Omental fat pad (tissue), 4 donors: Measurements from ENCODE around the gene RAB1A. TPM values are rescaled to one million over a fixed set of nuclear protein-coding genes. Genes with fewer than 3 reads are reported as not detected.
A peak's percentile ranks its signal among the peaks of the same experiment; 100 is the strongest.

ENCODE experiments used
- ATAC-seq: fragments of 150-250 bp; one replicate; pipeline ENCODE4 v1.9.1; 2016; ENCODE audit warnings: mild to moderate bottlenecking, moderate library complexity; ENCODE audit not compliant: low FRiP score
- DNase-seq: peaks from one replicate; pipeline ENCODE4 v3.0.0-alpha.2; 2019; ENCODE audit warnings: low spot score
- CTCF ChIP-seq, 3 donors: fragments of 450-650 bp; IDR thresholded peaks; one replicate each; pipeline ENCODE4 v1.5.1; 2016 to 2017; ENCODE audit warnings: antibody characterized with exemption in 3 of 3, mild to moderate bottlenecking in 3 of 3, moderate library complexity in 2 of 3
- total RNA-seq, 4 donors: library from RNA; depleted of rRNA; stranded (reverse); fragments of >200 nt; gene quantifications; one replicate each; pipeline ENCODE4 v1.1.0, GENCODE V29; 2016

The RAB1A gene
- total RNA-seq, 4 donors from 2014 or later: 100 to 177 (median 113) TPM

DNA sequence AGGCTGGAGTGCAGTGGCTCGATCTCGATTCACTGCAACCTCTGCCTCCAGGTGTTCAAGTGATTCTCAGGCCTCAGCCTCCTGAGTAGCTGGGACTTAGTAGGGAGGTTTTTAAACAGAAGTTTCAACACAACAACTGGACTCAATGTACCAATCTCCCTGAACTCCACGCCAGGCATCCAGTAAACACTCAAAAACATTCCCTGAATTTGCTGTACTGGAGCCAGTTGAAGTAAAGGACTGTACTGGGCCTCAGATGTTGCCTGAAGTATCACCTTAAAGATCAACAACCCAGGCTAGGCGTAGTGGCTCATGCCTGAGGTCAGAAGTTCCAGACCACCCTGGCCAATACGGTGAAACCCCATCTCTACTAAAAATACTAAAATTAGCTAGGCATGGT lies 22.4 kb downstream of the RAB1A start:
- ATAC-seq: peak; percentile 57
- DNase-seq: no peak
- TF ChIP-seq CTCF (IDR thresholded peaks at IDR 0.05): no peak

GRCh38 chr2:65103013-65103715 lies 26.7 kb downstream of the RAB1A start:
- ATAC-seq (no peak), DNase-seq (no peak)
- TF ChIP-seq CTCF (IDR thresholded peaks at IDR 0.05): no peak

GRCh38 chr2:65101071-65101470 lies 28.8 kb downstream of the RAB1A start:
- ATAC-seq: peak; percentile 46
- no peak for TF ChIP-seq CTCF (IDR thresholded peaks at IDR 0.05)

GRCh38 chr2:65098741-65099140 lies 31.2 kb downstream of the RAB1A start:
- TF ChIP-seq CTCF (IDR thresholded peaks at IDR 0.05): no peak
- ATAC-seq (no peak), DNase-seq (no peak)

More at GRCh38 chr2:65101071-65101470, 28.8 kb downstream of the RAB1A start:
- no peak for DNase-seq

DNA sequence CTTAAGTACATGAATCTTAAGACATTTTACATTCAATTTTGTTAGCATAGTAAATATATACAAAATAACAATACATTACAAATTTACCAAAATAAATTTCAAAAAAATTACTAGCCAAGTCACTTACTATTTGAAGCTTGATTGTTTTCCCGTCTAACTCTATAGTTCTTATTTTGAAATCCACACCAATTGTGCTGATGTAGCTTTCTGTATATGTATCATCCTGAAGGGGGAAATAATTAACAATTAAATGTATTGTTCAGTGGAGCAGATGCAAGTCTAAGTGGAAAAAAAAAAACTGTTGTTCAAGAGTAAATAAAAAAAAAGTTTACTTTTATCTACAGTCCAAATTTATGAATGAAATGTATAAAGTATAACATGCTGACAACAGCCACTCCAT lies 32.1 kb downstream of the RAB1A start:
- ATAC-seq (no peak), DNase-seq (no peak)
- TF ChIP-seq CTCF (IDR thresholded peaks at IDR 0.05): no peak

GRCh38 chr2:65096948-65097347 lies 33.0 kb downstream of the RAB1A start:
- DNase-seq (no peak), ATAC-seq (no peak)
- no peak for TF ChIP-seq CTCF (IDR thresholded peaks at IDR 0.05)

DNA sequence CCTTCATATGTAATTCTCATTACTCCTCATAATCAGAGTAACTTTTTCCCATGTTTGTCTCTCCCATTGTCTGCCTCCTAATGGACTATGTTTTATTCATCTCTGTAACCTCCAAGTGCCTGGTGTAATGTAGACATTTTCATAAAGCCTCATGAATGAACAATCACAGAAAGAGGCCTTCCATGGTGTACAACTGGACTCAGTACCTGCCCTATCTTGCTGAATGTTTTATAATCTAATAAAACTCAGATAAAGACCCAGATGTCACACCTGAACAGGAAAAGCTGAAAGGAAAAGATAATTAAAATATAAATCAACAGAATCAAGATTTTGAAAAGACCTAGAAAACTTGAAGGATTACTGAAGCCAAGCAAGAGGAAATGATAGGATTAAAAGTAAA lies 36.7 kb downstream of the RAB1A start:
- ATAC-seq (no peak), DNase-seq (no peak)
- TF ChIP-seq CTCF (IDR thresholded peaks at IDR 0.05): no peak
